Pancreas (tissue), 10 donors: ENCODE measurements around the gene FARS2. TPM values are rescaled to one million over a fixed set of nuclear protein-coding genes. Genes with fewer than 3 reads are reported as not detected.

Experiments
- ATAC-seq, 4 donors: fragments of 200-7000 bp; cut with Tn5 transposase; one replicate each; pipeline versions ENCODE4 v1.8.0 to v1.9.1; 2020; ENCODE audit warnings: mild to moderate bottlenecking in 4 of 4, moderate library complexity in 4 of 4
- DNase-seq, 6 donors: peaks; one replicate each; pipeline ENCODE4 v3.0.0-alpha.2; 2020
- FAIRE-seq: peaks from 2 replicates; lab custom pipeline; 2012; peaks lifted over from hg19 to GRCh38; lab: Jason Lieb, UNC
- H3K27ac ChIP-seq, 4 donors: fragments of 200-600 bp; sonication (generic); 1 replicate in 3 of 4; 2 replicates in 1 of 4; pipeline versions ENCODE4 v1.5.0 to v1.8.0; 2020
- H3K27me3 ChIP-seq, 4 donors: fragments of 200-600 bp; one replicate each; pipeline ENCODE4 v1.8.0; 2021
- H3K36me3 ChIP-seq, 3 donors: fragments of 200-600 bp; sonication (generic) in 1 of 3; one replicate each; pipeline versions ENCODE4 v1.5.0 to v1.8.0; 2020 to 2021
- H3K4me1 ChIP-seq, 3 donors: fragments of 200-600 bp; one replicate each; pipeline ENCODE4 v1.8.0; 2021
- H3K4me3 ChIP-seq, 4 donors: fragments of 200-600 bp; sonication (generic) in 2 of 4; one replicate each; pipeline versions ENCODE4 v1.5.0 to v1.8.0; 2020 to 2021
- H3K9me3 ChIP-seq, 4 donors: fragments of 200-600 bp; one replicate each; pipeline ENCODE4 v1.8.0; 2021
- CTCF ChIP-seq, 4 donors: fragments of 200-600 bp; sonication (generic) in 3 of 4; IDR thresholded peaks; one replicate each; pipeline versions ENCODE4 v1.5.0 to v1.8.0; 2021; ENCODE audit warnings: antibody characterized with exemption in 4 of 4
- WGBS, 2 donors: extraction: QIAGEN DNeasy Blood & Tissue Kit; methylation state at CpG; one replicate each; pipeline ENCODE4 v1.1.7; 2013; 5-methylcytosine and 5-hydroxymethylcytosine counted together
- intact Hi-C, 3 donors: fragments of 100-400 bp; cut with DNase I; formaldehyde crosslinking; loops; one replicate each; pipeline versions ENCODE4 v1.11.1 to v1.14.2; 2022
- polyA plus RNA-seq, 2 donors: library from polyadenylated mRNA; stranded (reverse); fragments of 200-250 nt; gene quantifications; one replicate each; pipeline ENCODE4 v1.2.3, GENCODE V29; 2013
- total RNA-seq, 6 donors: library from RNA; stranded (reverse); fragmentation: NEBNext Ultra II Directional in 4 of 6; extraction: Animal tissue kit (Norgen Biotek cat#: 25700) in 4 of 6; gene quantifications; one replicate each; pipeline versions ENCODE4 v1.2.1 to v1.2.4, GENCODE V29; 2021 to 2023
- donor health status: healthy with polysubstance abuse.
- donor health status: DM: no; HTN: no; CAD: no; lungs with moderate emphysema.
- donor health status: DM: no; HTN: no; CAD: no.
- donor health status: control.
- donor health status: control.
- donor health status: Bipolar disorder and iron deficiency.
- donor health status: DM: yes; HTN: yes; CAD: no.
- donor health status: DM: no; HTN: no; CAD: no.
- donor health status: DM: no; HTN: no; CAD: no.
- donor health status: DM: yes; HTN: yes; CAD: no.

Gene FARS2
- total and polyA plus RNA-seq, 8 donors = 4.1 to 10.3 (median 7.5) TPM

GRCh38 chr6:5237805-5238204, 23.5 kb upstream of the FARS2 start:
- TF ChIP-seq CTCF (IDR thresholded peaks at IDR 0.05) = no peak
- H3K4me1 ChIP-seq = no peaks in the 10 kb centered on the region
- H3K4me3 ChIP-seq = no peak overlapping the region
- intact Hi-C loops = no loop called here
- DNase-seq (no peak), ATAC-seq (no peak), FAIRE-seq (no peak)
- no peaks in the 10 kb centered on the region for H3K27me3 ChIP-seq
- no peaks in the 10 kb centered on the region for H3K9me3 ChIP-seq
- WGBS, 2 donors = 81 to 83% methylated on average over 4 of the region's 4 CpGs
- no peak overlapping the region for H3K27ac ChIP-seq
- H3K36me3 ChIP-seq = no peaks in the 10 kb centered on the region

GRCh38 chr6:5238336-5238735, 23.0 kb upstream of the FARS2 start:
- Histone ChIP-seq H3K4me3 (no peak overlapping the region), H3K27ac (no peak overlapping the region), H3K36me3 (no peaks in the 10 kb centered on the region), H3K27me3 (no peaks in the 10 kb centered on the region), H3K4me1 (no peaks in the 10 kb centered on the region), H3K9me3 (no peaks in the 10 kb centered on the region)
- WGBS, 2 donors = 91 to 93% methylated on average over 1 of the region's 1 CpG
- no peak for ATAC-seq
- TF ChIP-seq CTCF (IDR thresholded peaks at IDR 0.05) = no peak
- DNase-seq = no peak
- intact Hi-C loops = no loop called here
- FAIRE-seq = no peak

- 95 to 97% methylated on average over 2 of the region's 2 CpGs for WGBS, 2 donors
- DNase-seq = no peak
- intact Hi-C loops = no loop called here
- H3K36me3 ChIP-seq = no peaks in the 10 kb centered on the region
- no peak for FAIRE-seq
- H3K27ac ChIP-seq = no peak overlapping the region
- no peak for ATAC-seq
- no peaks in the 10 kb centered on the region for H3K9me3 ChIP-seq
- no peaks in the 10 kb centered on the region for H3K4me1 ChIP-seq
- no peaks in the 10 kb centered on the region for H3K27me3 ChIP-seq
- no peak overlapping the region for H3K4me3 ChIP-seq
- no peak for TF ChIP-seq CTCF (IDR thresholded peaks at IDR 0.05)
Measured at GRCh38 chr6:5241252-5241651, 20.1 kb upstream of the FARS2 start.

- 83 to 96% methylated on average over 12 of the region's 12 CpGs for WGBS, 2 donors
- no peak for DNase-seq
- Histone ChIP-seq H3K27ac (no peak overlapping the region), H3K36me3 (no peaks in the 10 kb centered on the region), H3K4me3 (no peak overlapping the region), H3K4me1 (no peaks in the 10 kb centered on the region), H3K27me3 (no peaks in the 10 kb centered on the region), H3K9me3 (no peaks in the 10 kb centered on the region)
- ATAC-seq = no peak
- no peak for FAIRE-seq
- TF ChIP-seq CTCF (IDR thresholded peaks at IDR 0.05) = no peak
- intact Hi-C loops = no loop called here
Measured at GRCh38 chr6:5243069-5243468, 18.2 kb upstream of the FARS2 start.

GRCh38 chr6:5246141-5247097, 14.9 kb upstream of the FARS2 start:
- no peak for ATAC-seq
- Histone ChIP-seq H3K27me3 (no peaks in the 10 kb centered on the region), H3K36me3 (no peaks in the 10 kb centered on the region), H3K9me3 (no peaks in the 10 kb centered on the region), H3K4me1 (peaks cover 0 to 20% (median 0%) of the 10 kb centered on the region in 3 donors), H3K27ac (no peak overlapping the region), H3K4me3 (no peak overlapping the region)
- no peak for DNase-seq
- WGBS, 2 donors = 87 to 91% methylated on average over 13 of the region's 13 CpGs
- no peak for TF ChIP-seq CTCF (IDR thresholded peaks at IDR 0.05)
- intact Hi-C loops = no loop called here
- FAIRE-seq = no peak
